ENCODE results near the gene POU6F2. TPM values are rescaled to one million over a fixed set of nuclear protein-coding genes. Genes with fewer than 3 reads are reported as not detected.

Gene POU6F2
- total and polyA plus RNA-seq, 9 of the 15 experiments (the other 6 are each of a cell fraction or from before 2014, with no cell fraction given): 0.29 to 1.5 (median 0.96) TPM

- Histone ChIP-seq H3K4me2 (ENCODE audit: insufficient read depth, low read length) (no peak overlapping the region), H3K27ac (ENCODE audit: extremely low read depth, low read depth, low read length) (no peak overlapping the region), H3K4me3 (no peak overlapping the region), H3K79me2 (ENCODE audit: control insufficient read depth, insufficient read depth, low read length) (no peaks in the 10 kb centered on the region), H4K20me1 (replicated peaks; ENCODE audit: control insufficient read depth, insufficient read depth, low read length) (no peaks in the 10 kb centered on the region), H3K9ac (ENCODE audit: insufficient read depth in 1 of 2, low read depth in 2 of 2, low read length in 2 of 2) (no peak overlapping the region), H3K9me3 (replicated peaks; ENCODE audit: control insufficient read depth, insufficient read depth, low read depth, low read length) (no peaks in the 10 kb centered on the region), H3K36me3 (ENCODE audit: control insufficient read depth, insufficient read depth, low read length) (no peaks in the 10 kb centered on the region), H3K9me1 (ENCODE audit: control insufficient read depth, insufficient read depth, low read length) (no peaks in the 10 kb centered on the region), H3K4me1 (replicated peaks in 1 of 2; ENCODE audit: control insufficient read depth in 2 of 2, insufficient read depth in 2 of 2, low read length in 2 of 2) (no peaks in the 10 kb centered on the region), H3K27me3 (ENCODE audit: control insufficient read depth in 2 of 2, insufficient read depth in 2 of 2, low read length in 2 of 2) (peaks cover 3 to 19% of the 10 kb centered on the region in 2 experiments; a peak in 3 of 5 replicates), H2AFZ (ENCODE audit: low read depth, low read length) (no peak overlapping the region)
- BruUV-seq (replicated peaks): no TSS peak
- intact Hi-C loops (cut with micrococcal nuclease) (no loop called here), in situ Hi-C loops (cut with MboI) (no loop called here)
- ATAC-seq: no peak
- TF ChIP-seq CHCHD3 (CRISPR knock-in tag; IDR thresholded peaks at IDR 0.05): no peak
- TF ChIP-seq TAL1 (IDR thresholded peaks at IDR 0.05): no peak
- TF ChIP-seq ZNF407 (IDR thresholded peaks at IDR 0.05; ENCODE audit: low read depth): no peak
- TF ChIP-seq CEBPB (tag; IDR thresholded peaks at IDR 0.05): no peak
- TF ChIP-seq CTCFL (IDR thresholded peaks at IDR 0.05; ENCODE audit: borderline replicate concordance, insufficient read depth, low read depth, low read length, poor library complexity, severe bottlenecking): no peak
- CTCF ChIA-PET (ENCODE audit: low intra/inter-chr PET ratio): no interaction called here
- POLR2A ChIA-PET: no interaction called here
- WGBS (ENCODE audit: insufficient coverage, low coverage, missing lambda C conversion rate): 0% methylated on average over 3 of the region's 3 CpGs
- FAIRE-seq: no peak
- no peak for DNase-seq (ENCODE audit: extremely low read depth in 1 of 4, low spot score in 3 of 4)
Measured at GRCh38 chr7:39405581-39405980, 427.9 kb downstream of the POU6F2 start.
